ENCODE data around the gene SLC1A3. TPM values are rescaled to one million over a fixed set of nuclear protein-coding genes. Genes with fewer than 3 reads are reported as not detected.

SLC1A3 gene
- total and polyA plus RNA-seq, 2 donors from 2014 or later: 1.1 to 27.8 TPM

DNA sequence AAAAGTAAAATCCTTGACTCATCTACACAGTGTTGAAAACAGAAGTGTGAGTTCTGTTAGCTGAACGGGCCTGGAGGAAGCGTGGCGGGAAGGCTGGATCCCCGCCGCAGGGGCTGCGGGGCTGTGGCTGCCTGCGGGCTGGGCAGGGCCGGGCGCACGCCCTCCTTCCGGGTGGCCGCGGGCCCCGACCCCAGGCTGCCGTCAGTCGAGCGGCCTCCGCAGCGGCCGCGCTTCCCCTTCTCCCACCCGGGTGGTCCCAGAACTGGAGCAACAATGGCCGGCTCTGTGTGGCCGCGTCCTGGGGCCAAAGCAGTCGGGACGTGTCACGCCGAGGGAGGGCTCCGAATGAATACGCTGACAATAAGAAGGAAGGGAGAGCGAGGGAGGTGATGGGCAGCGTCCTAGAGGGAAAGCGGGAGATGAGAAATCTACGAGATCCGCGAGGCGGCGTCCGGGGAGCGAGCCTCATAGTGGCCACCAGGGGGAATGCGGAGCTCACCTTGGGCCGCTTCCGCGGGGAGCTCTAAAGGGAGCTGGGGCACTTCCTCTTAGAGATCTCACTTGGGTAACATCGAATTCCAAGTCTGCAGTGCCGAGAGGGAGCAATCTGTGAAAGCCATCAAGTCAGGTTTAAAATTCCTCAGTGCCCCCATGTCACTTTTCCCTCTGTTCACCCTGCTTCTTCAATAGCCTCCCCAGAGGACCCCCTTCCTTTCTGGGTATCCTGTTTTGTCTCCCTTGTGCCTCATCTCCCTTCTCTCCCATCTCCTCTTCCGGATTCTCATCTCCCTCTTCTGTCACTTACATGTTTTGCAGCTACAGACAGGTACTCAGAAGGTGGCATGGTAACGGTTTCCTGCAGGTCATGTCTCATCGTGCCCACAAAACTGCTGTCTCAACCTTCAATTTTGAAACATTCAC lies 83.9 kb downstream of the SLC1A3 start:
- peak; percentile 80 to 92 (median 91) for DNase-seq
- H3K27me3 ChIP-seq (ENCODE audit: control insufficient read depth, insufficient read depth, low read length): no peaks in the 10 kb centered on the region
- peak overlapping the region in 2 of 3 donors; percentile 17 to 37 for H3K9ac ChIP-seq (ENCODE audit: low read length in 3 of 3)
- no peaks in the 10 kb centered on the region for H3K36me3 ChIP-seq (ENCODE audit: control insufficient read depth in 2 of 3, insufficient read depth in 3 of 3, low read length in 3 of 3)
- no peak for FAIRE-seq
- peaks cover 0 to 10% (median 0%) of the 10 kb centered on the region in 3 donors for H3K4me1 ChIP-seq (ENCODE audit: control insufficient read depth in 2 of 3, insufficient read depth in 2 of 3, low read depth in 1 of 3, low read length in 3 of 3)
- H3K27ac ChIP-seq (ENCODE audit: low read depth in 2 of 2, low read length in 2 of 2): peak overlapping the region in 1 of 2 donors; percentile 5
- no peaks in the 10 kb centered on the region for H3K9me3 ChIP-seq (ENCODE audit: control insufficient read depth in 2 of 3, insufficient read depth in 1 of 3, low read length in 3 of 3)
- intact Hi-C loops (cut with DNase I): no loop called here
- TF ChIP-seq, protein P1, sequence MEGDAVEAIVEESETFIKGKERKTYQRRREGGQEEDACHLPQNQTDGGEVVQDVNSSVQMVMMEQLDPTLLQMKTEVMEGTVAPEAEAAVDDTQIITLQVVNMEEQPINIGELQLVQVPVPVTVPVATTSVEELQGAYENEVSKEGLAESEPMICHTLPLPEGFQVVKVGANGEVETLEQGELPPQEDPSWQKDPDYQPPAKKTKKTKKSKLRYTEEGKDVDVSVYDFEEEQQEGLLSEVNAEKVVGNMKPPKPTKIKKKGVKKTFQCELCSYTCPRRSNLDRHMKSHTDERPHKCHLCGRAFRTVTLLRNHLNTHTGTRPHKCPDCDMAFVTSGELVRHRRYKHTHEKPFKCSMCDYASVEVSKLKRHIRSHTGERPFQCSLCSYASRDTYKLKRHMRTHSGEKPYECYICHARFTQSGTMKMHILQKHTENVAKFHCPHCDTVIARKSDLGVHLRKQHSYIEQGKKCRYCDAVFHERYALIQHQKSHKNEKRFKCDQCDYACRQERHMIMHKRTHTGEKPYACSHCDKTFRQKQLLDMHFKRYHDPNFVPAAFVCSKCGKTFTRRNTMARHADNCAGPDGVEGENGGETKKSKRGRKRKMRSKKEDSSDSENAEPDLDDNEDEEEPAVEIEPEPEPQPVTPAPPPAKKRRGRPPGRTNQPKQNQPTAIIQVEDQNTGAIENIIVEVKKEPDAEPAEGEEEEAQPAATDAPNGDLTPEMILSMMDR (IDR thresholded peaks at IDR 0.05; ENCODE audit: borderline replicate concordance, extremely low read depth, insufficient read depth): peak; percentile 73
- H3K4me3 ChIP-seq (ENCODE audit: low read length in 3 of 3): peak overlapping the region; percentile 54 to 64 (median 60)

DNA sequence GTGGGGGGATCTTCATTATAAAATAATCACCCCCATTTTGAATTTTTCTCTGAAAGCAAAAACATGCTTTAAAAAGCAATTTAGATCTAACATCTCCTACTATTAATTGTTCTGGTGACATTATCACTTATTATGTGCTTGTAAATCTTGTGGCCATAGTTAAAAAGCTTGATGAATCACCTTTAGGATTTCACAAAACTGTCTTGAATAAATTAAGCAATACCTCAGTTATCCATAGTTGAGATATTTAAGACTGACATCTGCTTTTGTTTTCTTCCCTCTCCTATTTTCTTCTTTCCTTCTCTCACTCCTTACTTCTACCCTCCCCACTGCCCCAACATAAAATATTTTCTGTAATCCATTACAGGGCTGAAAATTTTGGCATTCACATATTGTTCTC lies 84.8 kb downstream of the SLC1A3 start:
- no peaks in the 10 kb centered on the region for H3K36me3 ChIP-seq (ENCODE audit: control insufficient read depth in 2 of 3, insufficient read depth in 3 of 3, low read length in 3 of 3)
- H3K9me3 ChIP-seq (ENCODE audit: control insufficient read depth in 2 of 3, insufficient read depth in 1 of 3, low read length in 3 of 3): no peaks in the 10 kb centered on the region
- H3K27me3 ChIP-seq (ENCODE audit: control insufficient read depth, insufficient read depth, low read length): no peaks in the 10 kb centered on the region
- TF ChIP-seq, protein P1 (IDR thresholded peaks at IDR 0.05; ENCODE audit: borderline replicate concordance, extremely low read depth, insufficient read depth): no peak
- FAIRE-seq (no peak), DNase-seq (no peak)
- H3K9ac ChIP-seq (ENCODE audit: low read length in 3 of 3): no peak overlapping the region
- no peak overlapping the region for H3K4me3 ChIP-seq (ENCODE audit: low read length in 3 of 3)
- peaks cover 0 to 10% (median 0%) of the 10 kb centered on the region in 3 donors for H3K4me1 ChIP-seq (ENCODE audit: control insufficient read depth in 2 of 3, insufficient read depth in 2 of 3, low read depth in 1 of 3, low read length in 3 of 3)
- intact Hi-C loops (cut with DNase I): no loop called here
- no peak overlapping the region for H3K27ac ChIP-seq (ENCODE audit: low read depth in 2 of 2, low read length in 2 of 2)

DNA sequence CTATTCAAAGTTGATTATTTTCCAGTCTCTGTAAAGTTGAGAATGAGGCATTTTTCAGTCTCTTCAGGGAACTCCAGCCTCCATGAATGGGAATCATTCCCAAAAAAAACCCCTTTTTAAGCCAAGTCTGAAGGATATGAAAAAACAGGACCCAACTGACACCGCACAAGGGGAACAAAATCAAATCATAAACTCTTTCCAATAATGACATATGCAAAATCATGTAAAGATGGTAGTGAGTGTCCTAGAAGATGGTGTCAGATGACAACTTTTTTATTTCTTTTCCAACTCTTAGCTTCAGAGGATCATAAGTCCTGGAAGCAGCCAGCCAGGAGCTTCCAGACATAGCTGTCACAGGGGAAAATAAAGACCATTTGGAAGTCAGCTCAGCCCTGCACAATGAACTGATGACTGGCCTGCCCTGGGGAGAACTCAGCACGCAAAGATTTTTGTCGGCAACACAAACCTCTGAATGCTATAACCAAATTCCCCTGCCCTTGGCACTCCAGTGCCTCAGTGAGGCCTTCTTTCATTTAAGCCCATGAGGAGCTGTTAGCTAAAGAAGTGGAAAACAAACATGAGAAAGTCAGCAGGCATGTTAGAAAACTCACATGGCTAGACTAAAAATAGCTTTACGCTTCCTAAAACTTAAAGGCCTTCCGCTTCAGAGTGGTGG lies 85.4 kb downstream of the SLC1A3 start:
- TF ChIP-seq, protein P1 (IDR thresholded peaks at IDR 0.05; ENCODE audit: borderline replicate concordance, extremely low read depth, insufficient read depth): no peak
- H3K27ac ChIP-seq (ENCODE audit: low read depth in 2 of 2, low read length in 2 of 2): no peak overlapping the region
- no peaks in the 10 kb centered on the region for H3K36me3 ChIP-seq (ENCODE audit: control insufficient read depth in 2 of 3, insufficient read depth in 3 of 3, low read length in 3 of 3)
- peaks cover 0 to 10% (median 0%) of the 10 kb centered on the region in 3 donors for H3K4me1 ChIP-seq (ENCODE audit: control insufficient read depth in 2 of 3, insufficient read depth in 2 of 3, low read depth in 1 of 3, low read length in 3 of 3)
- intact Hi-C loops (cut with DNase I): no loop called here
- H3K9me3 ChIP-seq (ENCODE audit: control insufficient read depth in 2 of 3, insufficient read depth in 1 of 3, low read length in 3 of 3): no peaks in the 10 kb centered on the region
- H3K27me3 ChIP-seq (ENCODE audit: control insufficient read depth, insufficient read depth, low read length): no peaks in the 10 kb centered on the region
- no peak overlapping the region for H3K4me3 ChIP-seq (ENCODE audit: low read length in 3 of 3)
- no peak for FAIRE-seq
- peak in 2 of 5 donors; percentile 12 to 27 for DNase-seq
- no peak overlapping the region for H3K9ac ChIP-seq (ENCODE audit: low read length in 3 of 3)
